Measurements from ENCODE around the gene AARS1.
"Not testable (repeated sequence)": the region's sequence is repeated elsewhere in the genome, so short reads cannot be mapped to it uniquely, and the experiment has no call there.

GRCh38 chr16:70226024-70226423 is 63.3 kb downstream of the AARS1 start:
- TF ChIP-seq CTCF, POLR2A (IDR thresholded peaks at IDR 0.05): not testable (repeated sequence)
